ENCODE results near the gene AMIGO2.
A peak's percentile ranks its signal among the peaks of the same experiment; 100 is the strongest.
"Not testable (repeated sequence)": the region's sequence is repeated elsewhere in the genome, so short reads cannot be mapped to it uniquely, and the experiment has no call there.

The AMIGO2 gene

DNA sequence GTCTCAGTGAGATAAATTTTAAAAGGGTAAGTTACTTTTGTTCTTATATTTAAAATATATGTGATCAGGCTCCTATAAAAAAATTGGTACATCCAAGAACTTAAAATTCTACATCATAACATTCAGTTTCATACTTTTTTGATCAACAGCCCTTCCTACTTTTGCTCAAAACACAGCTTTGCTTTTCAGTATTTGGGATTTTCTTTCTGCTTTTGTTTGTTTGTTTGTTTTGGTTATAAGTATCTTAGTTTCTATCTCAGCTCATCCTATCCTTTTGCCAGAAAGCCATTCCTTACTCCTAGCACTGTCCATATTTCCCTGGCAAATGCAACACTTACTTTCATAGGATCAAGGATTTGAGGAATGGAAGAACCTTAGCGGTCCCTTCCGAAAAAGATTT is 5.0 kb downstream of the AMIGO2 start:
- no peak for DNase-seq (ENCODE audit: low read depth)

DNA sequence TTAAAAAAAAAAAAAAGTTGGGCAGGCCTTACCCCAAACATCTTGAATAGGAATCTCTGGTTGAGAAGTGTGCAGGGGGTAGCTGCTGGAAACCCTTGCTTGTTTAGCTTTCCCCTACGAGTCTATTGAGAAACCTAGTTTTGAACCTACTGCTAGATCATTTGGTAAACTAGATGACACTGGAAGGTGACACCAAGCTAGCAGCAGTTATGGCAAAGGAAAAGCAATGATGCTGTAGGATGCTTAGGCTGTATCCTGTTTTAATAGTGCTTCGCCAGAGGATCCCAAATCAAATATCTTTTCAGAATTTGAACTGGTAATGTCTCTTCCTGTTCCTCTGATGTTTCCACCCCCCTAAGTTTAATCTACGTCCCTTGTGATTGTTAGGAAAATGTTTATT is 5.8 kb downstream of the AMIGO2 start:
- DNase-seq (ENCODE audit: low read depth): no peak

- DNase-seq (ENCODE audit: low read depth): peak; percentile 20
These were observed 8.4 kb downstream of the AMIGO2 start for GRCh38 chr12:47071241-47071852.

- no peak for DNase-seq (ENCODE audit: low read depth)
These were observed 9.4 kb downstream of the AMIGO2 start for GRCh38 chr12:47070310-47070709.

DNA sequence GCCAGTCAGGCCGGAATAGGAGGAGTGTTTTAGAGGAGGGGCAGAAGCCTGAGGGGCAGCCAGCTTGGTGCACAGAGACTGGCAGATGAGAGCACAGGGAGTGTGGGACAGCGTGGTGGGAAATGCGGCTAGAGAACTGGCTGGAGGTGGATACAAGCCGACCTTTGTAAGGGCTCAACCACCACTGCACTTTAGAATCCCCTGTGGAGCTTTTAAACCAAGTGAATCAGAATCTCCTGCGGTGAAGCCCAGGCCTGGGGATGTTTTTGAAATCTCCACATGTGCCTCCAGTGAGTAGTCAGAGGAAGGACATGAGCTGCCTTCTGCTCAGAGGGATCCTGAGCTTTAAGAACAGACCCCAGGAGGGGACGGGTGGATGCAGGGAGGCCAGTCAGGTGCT is 11.2 kb downstream of the AMIGO2 start:
- DNase-seq (ENCODE audit: low read depth): peak; percentile 31

GRCh38 chr12:47067771-47068431 is 11.9 kb downstream of the AMIGO2 start:
- no peak for DNase-seq (ENCODE audit: low read depth)

DNA sequence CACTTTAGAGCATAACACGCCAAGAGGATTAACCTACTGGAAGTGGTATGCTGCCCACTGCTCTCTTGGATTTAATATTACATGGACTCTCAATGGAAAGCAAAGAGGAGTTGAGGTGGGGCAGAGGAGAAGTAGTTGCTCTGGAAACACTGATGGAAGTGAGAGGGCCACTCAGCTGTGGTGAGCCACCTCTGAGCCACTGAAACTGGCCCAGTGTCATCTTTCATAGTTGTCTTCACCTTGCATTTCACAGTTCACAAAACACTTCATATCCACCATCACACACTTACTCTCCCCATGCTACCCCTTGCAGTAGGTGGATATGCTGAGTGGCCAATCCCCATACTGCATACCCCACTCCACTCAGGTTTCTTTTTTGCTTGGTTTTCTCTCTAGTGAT is 12.6 kb downstream of the AMIGO2 start:
- no peak for DNase-seq (ENCODE audit: low read depth)

DNA sequence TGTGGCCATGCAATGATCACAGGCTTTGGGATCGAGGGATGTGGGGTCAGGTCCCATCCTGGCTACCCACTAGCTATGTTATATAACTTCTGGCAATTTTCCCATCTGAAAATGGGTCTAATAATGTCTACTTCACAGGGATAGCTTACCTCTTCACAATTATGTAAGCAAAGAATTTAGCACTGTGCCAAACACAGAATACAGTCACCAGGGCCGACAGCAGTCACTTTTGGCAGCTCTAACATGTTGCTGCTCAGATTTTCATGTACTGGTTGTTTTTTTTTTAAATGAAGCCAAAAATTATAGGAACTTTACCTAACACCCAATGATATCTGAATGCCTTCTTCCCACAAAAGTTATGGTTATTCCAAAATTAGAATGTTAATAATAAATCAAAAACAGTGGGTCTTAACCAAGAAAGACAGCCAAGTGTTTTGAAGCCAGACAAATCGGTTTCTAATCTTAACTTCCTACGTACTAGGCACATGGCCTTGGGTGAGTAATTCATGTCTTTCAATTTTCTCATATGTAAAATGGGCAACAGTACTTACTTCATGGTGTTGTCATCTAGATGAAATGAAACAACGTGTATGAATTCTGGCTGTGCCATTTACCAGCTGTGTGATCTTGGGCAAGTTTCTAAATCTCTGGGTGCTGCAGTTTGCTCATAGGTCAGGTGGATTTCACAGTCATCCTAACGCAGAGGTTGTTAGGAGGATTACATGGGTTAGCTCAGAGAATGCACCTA is 13.3 kb downstream of the AMIGO2 start:
- peak; percentile 16 for DNase-seq (ENCODE audit: low read depth)

DNA sequence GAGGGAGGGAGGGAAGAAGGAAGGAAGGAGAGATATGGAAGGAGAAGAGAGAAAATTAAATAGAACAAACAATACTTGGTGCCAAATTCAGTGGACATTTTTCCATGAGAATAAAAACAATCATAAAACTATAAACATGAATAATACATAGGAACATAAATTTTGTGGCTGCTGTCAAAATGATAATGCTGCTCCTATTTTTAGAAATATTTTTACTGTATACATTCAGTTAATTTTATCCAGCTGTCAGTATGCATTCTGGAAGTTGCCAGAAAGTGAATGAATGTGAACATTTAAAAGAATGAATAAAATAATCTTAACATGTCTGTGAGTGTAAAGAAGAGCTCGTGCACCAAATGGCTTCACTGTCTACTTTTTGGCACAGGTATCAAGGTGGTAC is 14.2 kb downstream of the AMIGO2 start:
- no peak for DNase-seq (ENCODE audit: low read depth)

DNA sequence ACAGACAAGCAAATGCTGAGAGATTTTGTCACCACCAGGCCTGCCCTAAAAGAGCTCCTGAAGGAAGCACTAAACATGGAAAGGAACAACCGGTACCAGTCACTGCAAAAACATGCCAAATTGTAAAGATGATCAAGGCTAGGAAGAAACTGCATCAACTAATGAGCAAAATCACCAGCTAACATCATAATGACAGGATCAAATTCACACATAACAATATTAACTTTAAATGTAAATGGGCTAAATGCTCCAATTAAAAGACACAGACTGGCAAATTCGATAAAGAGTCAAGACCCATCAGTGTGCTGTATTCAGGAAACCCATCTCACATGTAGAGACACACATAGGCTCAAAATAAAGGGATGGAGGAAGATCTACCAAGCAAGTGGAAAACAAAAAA is 21.1 kb downstream of the AMIGO2 start:
- not testable (repeated sequence) for DNase-seq (ENCODE audit: low read depth)

- not testable (repeated sequence) for DNase-seq (ENCODE audit: low read depth)
These were observed 22.8 kb downstream of the AMIGO2 start for GRCh38 chr12:47056944-47057343.

DNA sequence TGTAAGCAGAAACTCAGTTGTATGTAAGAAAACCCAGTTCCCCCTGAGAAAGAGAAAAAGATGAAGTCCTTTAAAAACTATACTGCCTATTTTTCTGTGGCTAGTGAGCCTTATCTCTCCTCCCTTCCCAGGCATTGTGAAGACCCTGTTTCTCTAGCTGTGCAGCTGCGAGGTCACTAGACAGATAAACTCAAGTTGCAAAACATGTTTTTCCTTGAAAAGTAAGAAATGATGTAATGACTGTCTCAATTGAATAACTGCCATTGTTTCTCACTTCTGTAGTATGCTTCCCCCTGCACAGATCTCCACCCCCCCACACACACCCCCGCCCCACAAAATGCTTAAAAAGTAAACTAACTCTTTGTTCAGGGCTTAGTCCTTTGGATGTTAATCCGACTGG is 23.9 kb downstream of the AMIGO2 start:
- peak; percentile 11 for DNase-seq (ENCODE audit: low read depth)

DNA sequence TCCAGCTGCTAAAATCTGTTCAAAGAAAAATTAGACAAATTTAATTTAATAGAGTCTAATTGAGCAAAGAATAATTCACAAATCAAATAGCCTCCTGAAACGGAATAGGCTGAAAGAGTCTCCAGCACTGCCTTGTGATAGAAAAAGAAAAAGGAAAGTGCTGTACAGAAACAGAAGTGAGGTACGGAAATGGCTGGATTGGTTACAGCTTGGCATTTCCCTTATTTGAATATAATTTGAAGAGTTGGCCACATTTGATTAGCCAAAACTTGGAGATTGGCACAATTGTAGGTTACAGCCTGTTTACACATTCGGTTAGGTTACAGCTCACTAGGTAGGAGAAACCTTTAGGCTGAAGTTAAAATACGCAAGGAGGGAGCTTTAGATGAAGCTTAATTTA is 25.1 kb downstream of the AMIGO2 start:
- DNase-seq (ENCODE audit: low read depth): no peak

- DNase-seq (ENCODE audit: low read depth): no peak
These were observed 25.8 kb downstream of the AMIGO2 start for GRCh38 chr12:47053961-47054360.

DNA sequence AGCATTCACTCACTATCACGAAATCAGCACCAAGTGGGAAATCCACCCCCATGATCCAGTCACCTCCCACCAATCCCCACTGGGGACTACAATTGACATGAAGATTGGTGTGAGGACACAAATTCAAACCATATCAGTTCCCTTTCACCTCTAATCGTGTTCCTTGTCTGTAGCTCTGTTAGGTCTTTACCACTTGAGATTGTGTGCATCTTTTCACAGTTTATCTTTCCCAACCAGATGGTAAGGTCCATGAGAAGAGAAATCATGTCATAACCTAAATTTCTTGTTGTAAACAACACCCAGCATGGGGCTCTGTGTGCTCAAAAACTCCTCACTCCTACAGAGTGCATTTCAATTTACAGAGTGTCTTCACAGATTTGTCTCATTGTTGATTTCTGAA is 27.5 kb downstream of the AMIGO2 start:
- DNase-seq (ENCODE audit: low read depth): no peak

GRCh38 chr12:47051291-47051690 is 28.5 kb downstream of the AMIGO2 start:
- not testable (repeated sequence) for DNase-seq (ENCODE audit: low read depth)

GRCh38 chr12:47048541-47048940 is 31.2 kb downstream of the AMIGO2 start:
- DNase-seq (ENCODE audit: low read depth): no peak

GRCh38 chr12:47041327-47041726 is 38.4 kb downstream of the AMIGO2 start:
- no peak for DNase-seq (ENCODE audit: low read depth)

DNA sequence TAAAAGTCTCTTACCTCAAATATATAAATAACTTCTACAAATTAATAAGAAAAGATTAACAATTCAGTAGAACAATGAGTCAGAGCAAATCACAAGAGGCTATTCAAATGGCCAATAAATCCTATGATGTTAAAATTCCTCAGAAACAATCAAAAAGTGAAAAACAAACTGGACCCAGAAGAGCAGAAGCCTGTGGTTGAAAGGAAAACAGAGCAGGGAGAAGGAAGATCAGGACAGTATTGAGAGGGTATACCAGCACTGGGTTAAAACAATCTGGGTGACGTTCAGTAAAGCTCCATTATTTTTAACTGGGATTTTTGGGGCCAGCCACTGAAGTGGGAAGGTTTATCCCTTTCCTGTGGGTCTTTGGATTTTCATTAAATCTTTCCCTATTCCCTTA is 40.0 kb downstream of the AMIGO2 start:
- no peak for DNase-seq (ENCODE audit: low read depth)

DNA sequence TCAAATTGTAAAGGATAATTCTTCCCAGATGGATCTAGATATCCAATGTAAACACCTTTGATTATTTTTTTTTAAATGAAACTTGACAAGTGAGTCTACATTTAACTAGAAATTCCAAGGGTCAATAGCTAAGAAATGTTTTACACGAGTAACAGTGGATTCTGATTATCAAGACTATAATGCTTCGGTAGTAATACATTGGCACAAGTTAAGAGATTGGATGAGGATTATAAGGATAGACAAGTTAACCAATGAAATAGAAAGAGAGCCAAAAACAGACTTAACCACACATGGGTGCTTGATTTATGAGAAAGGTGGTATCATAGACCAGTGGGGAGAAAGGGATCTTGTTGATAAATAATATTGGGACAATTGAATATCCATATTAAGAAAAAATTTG is 40.7 kb downstream of the AMIGO2 start:
- no peak for DNase-seq (ENCODE audit: low read depth)

DNA sequence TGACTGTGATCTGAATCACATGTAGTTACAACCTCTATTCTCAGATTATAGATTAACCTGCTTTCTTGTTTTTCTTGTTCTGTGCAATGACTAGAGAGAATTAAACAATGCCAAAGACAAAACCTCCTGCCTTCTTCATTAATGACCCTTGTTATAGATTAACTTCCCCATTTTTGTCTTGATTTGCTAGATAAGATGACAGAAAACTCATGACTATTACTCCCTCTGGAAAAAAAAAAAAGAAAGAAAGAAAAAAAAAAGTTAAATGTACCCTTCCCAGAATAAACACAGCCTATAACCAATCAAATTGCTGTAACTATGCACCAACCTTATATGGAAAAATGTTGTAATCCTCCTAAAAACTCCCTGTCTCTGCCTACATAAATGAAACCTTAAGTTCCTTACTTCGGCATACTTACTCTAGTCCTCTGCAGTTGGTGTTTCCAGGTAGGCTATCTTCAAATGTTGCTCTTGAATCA is 41.5 kb downstream of the AMIGO2 start:
- DNase-seq (ENCODE audit: low read depth): peak; percentile 59

DNA sequence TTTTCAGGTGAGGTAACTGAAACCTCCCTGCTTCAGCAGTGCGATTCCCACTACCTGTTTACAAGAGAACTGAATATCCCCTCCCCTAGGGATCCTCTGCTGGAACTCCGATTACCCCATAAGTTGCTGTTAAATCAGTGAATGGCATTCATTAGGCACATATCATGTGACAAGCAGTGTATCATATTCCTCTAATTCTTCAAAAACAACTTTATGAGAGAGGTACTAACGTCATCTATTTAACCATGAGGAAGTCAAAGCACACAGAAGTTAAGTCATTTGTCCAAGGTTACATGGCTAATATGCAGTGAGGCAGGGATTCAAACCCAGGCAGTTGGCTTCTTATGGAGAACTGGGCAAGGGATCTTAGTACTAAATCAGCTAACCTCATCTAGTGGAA is 44.3 kb downstream of the AMIGO2 start:
- no peak for DNase-seq (ENCODE audit: low read depth)

- no peak for DNase-seq (ENCODE audit: low read depth)
These were observed 45.1 kb downstream of the AMIGO2 start for GRCh38 chr12:47034661-47035060.
